Left renal pelvis (tissue), 4 donors: ENCODE measurements around the gene ADCYAP1. TPM values are rescaled to one million over a fixed set of nuclear protein-coding genes. Genes with fewer than 3 reads are reported as not detected.

ENCODE experiments used
- DNase-seq, 4 donors: peaks; one replicate each; pipeline ENCODE4 v3.0.0-alpha.2; 2013; ENCODE audit warnings: low read depth in 4 of 4, low spot score in 3 of 4
- polyA plus RNA-seq, 4 donors: library from polyadenylated mRNA; unstranded; fragments of 120-200 nt; gene quantifications; one replicate each; pipeline ENCODE4 v1.2.1, GENCODE V29; 2013; ENCODE audit not compliant: insufficient read length in 4 of 4

ADCYAP1 gene
- polyA plus RNA-seq, 4 donors = 0.08 to 0.40 (median 0.28) TPM

DNA sequence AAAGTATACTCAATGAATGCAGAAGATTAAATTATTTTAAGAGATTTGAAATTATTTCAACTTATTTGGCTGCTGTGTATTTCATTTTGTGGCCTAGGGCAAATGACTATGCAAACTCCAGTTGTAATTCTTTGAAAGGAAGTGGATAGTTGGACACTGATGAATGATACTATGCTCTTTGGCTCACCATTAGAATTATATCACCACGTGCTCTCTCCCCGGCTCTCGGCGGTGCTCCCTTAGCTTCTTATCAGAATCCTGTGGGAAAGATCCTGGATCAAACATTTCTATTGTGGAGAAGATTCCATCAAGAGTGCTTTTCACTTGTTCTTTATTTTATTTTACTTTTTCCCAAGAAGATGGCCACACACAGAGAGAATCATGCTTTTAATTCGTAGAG, 55.2 kb downstream of the ADCYAP1 start:
- no peak for DNase-seq

Other genes starting within 250 kb of the ADCYAP1 start
- gene TYMS, start 247.2 kb upstream of the ADCYAP1 start, polyA plus RNA-seq = 100 to 1,000 TPM; 103 to 125 (median 118) TPM
- gene ENOSF1, start 192.2 kb upstream of the ADCYAP1 start, polyA plus RNA-seq = 100 to 1,000 TPM in 1 of 4 donors, 10 to 100 TPM in 3; 24.8 to 139 (median 72.3) TPM
- gene YES1, start 92.6 kb upstream of the ADCYAP1 start, polyA plus RNA-seq = 10 to 100 TPM; 57.8 to 85.7 (median 68.2) TPM